ENCODE data around the gene SLC52A1. TPM values are rescaled to one million over a fixed set of nuclear protein-coding genes. Genes with fewer than 3 reads are reported as not detected.

Gene SLC52A1
- total RNA-seq, 1 donor from 2014 or later = not detected

- peaks cover 3% of the 10 kb centered on the region for H3K4me1 Mint-ChIP-seq
- H4K20me1 ChIP-seq (ENCODE audit: low read depth) = no peaks in the 10 kb centered on the region
- no peak overlapping the region for H3K27ac ChIP-seq
- H3K9ac ChIP-seq = no peak overlapping the region
- H3K9me3 Mint-ChIP-seq = no peaks in the 10 kb centered on the region
- H3K27ac Mint-ChIP-seq = no peak overlapping the region
- H3K4me3 ChIP-seq = no peak overlapping the region
- H3K4me2 ChIP-seq = no peak overlapping the region
- TF ChIP-seq CTCF (IDR thresholded peaks at IDR 0.05) = no peak
- no peak for TF ChIP-seq EZH2 (IDR thresholded peaks at IDR 0.05)
- TF ChIP-seq EZH2phosphoT487 (IDR thresholded peaks at IDR 0.05) = no peak
- H3K36me3 Mint-ChIP-seq = peaks cover 4% of the 10 kb centered on the region
- no peaks in the 10 kb centered on the region for H3K79me2 ChIP-seq (ENCODE audit: low read depth)
- no peaks in the 10 kb centered on the region for H3F3A ChIP-seq (ENCODE audit: low read depth)
- no peaks in the 10 kb centered on the region for H3K36me3 ChIP-seq
- H3K27me3 Mint-ChIP-seq (ENCODE audit: insufficient read depth, low read depth) = peaks cover 16% of the 10 kb centered on the region
- H3K27me3 ChIP-seq = peaks cover 27% of the 10 kb centered on the region
- no peaks in the 10 kb centered on the region for H3K4me1 ChIP-seq
- H3K9me3 ChIP-seq (ENCODE audit: low read depth) = no peaks in the 10 kb centered on the region
- H3K4me3 Mint-ChIP-seq = no peak overlapping the region
- no peak overlapping the region for H2AFZ ChIP-seq (replicated peaks)
- DNase-seq (ENCODE audit: low spot score) = no peak
Observed at GRCh38 chr17:5027299-5027698, 7.9 kb downstream of the SLC52A1 start.

GRCh38 chr17:5024604-5025003 is 10.6 kb downstream of the SLC52A1 start:
- Histone ChIP-seq H3K36me3 (no peaks in the 10 kb centered on the region), H3F3A (ENCODE audit: low read depth) (no peaks in the 10 kb centered on the region)
- H3K9me3 Mint-ChIP-seq = no peaks in the 10 kb centered on the region

GRCh38 chr17:5023588-5024147 is 11.6 kb downstream of the SLC52A1 start:
- H3K27ac Mint-ChIP-seq = no peak overlapping the region
- no peaks in the 10 kb centered on the region for H3K27me3 Mint-ChIP-seq (ENCODE audit: insufficient read depth, low read depth)
- no peak overlapping the region for H3K4me3 ChIP-seq
- no peaks in the 10 kb centered on the region for H3K4me1 ChIP-seq
- H3K36me3 Mint-ChIP-seq = peaks cover 17% of the 10 kb centered on the region
- no peak overlapping the region for H3K9ac ChIP-seq
- H3K27me3 ChIP-seq = no peaks in the 10 kb centered on the region
- H3K9me3 Mint-ChIP-seq = no peaks in the 10 kb centered on the region
- no peak overlapping the region for H2AFZ ChIP-seq (replicated peaks)
- H3K79me2 ChIP-seq (ENCODE audit: low read depth) = no peaks in the 10 kb centered on the region
- no peak overlapping the region for H3K4me3 Mint-ChIP-seq
- no peak overlapping the region for H3K27ac ChIP-seq
- no peak for TF ChIP-seq EZH2phosphoT487 (IDR thresholded peaks at IDR 0.05)
- no peak for TF ChIP-seq EZH2 (IDR thresholded peaks at IDR 0.05)
- TF ChIP-seq CTCF (IDR thresholded peaks at IDR 0.05) = no peak
- H3F3A ChIP-seq (ENCODE audit: low read depth) = no peaks in the 10 kb centered on the region
- no peaks in the 10 kb centered on the region for H3K9me3 ChIP-seq (ENCODE audit: low read depth)
- H3K36me3 ChIP-seq = no peaks in the 10 kb centered on the region
- H3K4me1 Mint-ChIP-seq = no peaks in the 10 kb centered on the region
- DNase-seq (ENCODE audit: low spot score) = no peak
- H3K4me2 ChIP-seq = no peak overlapping the region
- H4K20me1 ChIP-seq (ENCODE audit: low read depth) = no peaks in the 10 kb centered on the region

More at GRCh38 chr17:5024604-5025003, 10.6 kb downstream of the SLC52A1 start:
- no peak for DNase-seq (ENCODE audit: low spot score)
- Mint-ChIP-seq H3K4me3 (no peak overlapping the region), H3K4me1 (no peaks in the 10 kb centered on the region), H3K27me3 (ENCODE audit: insufficient read depth, low read depth) (peaks cover 3% of the 10 kb centered on the region), H3K27ac (peak overlapping the region; percentile 48), H3K36me3 (peaks cover 16% of the 10 kb centered on the region)
- Histone ChIP-seq H3K79me2 (ENCODE audit: low read depth) (no peaks in the 10 kb centered on the region), H3K4me3 (no peak overlapping the region), H3K4me2 (no peak overlapping the region), H3K9me3 (ENCODE audit: low read depth) (no peaks in the 10 kb centered on the region), H2AFZ (replicated peaks) (no peak overlapping the region), H3K9ac (no peak overlapping the region), H3K4me1 (no peaks in the 10 kb centered on the region), H4K20me1 (ENCODE audit: low read depth) (no peaks in the 10 kb centered on the region), H3K27me3 (peaks cover 5% of the 10 kb centered on the region), H3K27ac (no peak overlapping the region)
- TF ChIP-seq CTCF (IDR thresholded peaks at IDR 0.05) (no peak), EZH2phosphoT487 (IDR thresholded peaks at IDR 0.05) (no peak), EZH2 (IDR thresholded peaks at IDR 0.05) (no peak)

Data from neural progenitor cell (in vitro differentiated cells).